Forelimb muscle (tissue), 1 donor: ENCODE data around the gene MUC21. TPM values are rescaled to one million over a fixed set of nuclear protein-coding genes. Genes with fewer than 3 reads are reported as not detected.
"Not testable (repeated sequence)": the region's sequence is repeated elsewhere in the genome, so short reads cannot be mapped to it uniquely, and the experiment has no call there.

ENCODE experiments used
- DNase-seq: peaks from one replicate; pipeline ENCODE4 v3.0.0-alpha.2; 2013; ENCODE audit warnings: low read depth
- polyA plus RNA-seq: library from polyadenylated mRNA; unstranded; fragments of 120-200 nt; gene quantifications from one replicate; pipeline ENCODE4 v1.2.1, GENCODE V29; 2013; ENCODE audit not compliant: insufficient read length

MUC21 gene
- polyA plus RNA-seq, 1 donor, result not detected

DNA sequence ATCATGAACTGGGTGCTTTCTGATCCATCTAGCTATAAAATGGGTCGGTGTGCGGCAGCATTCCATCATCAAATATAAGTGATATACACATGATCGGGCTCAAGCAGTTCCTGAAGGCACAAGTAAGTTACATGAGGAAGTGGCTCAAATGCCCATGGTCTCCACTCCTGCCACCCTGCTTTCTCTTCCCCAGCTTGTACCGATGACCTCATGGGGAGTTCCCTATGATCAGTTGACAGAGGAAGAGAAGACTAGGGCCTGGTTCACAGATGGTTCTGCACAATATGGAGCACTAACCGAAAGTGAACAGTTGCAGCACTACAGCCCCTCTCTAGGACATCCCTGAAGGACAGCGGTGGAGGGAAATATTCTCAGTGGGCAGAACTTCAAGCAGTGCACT lies 14.3 kb upstream of the MUC21 start:
- not testable (repeated sequence) for DNase-seq

GRCh38 chr6:30970946-30971345 lies 12.6 kb upstream of the MUC21 start:
- DNase-seq, result no peak

GRCh38 chr6:30972816-30973215 lies 10.7 kb upstream of the MUC21 start:
- DNase-seq, result no peak

- DNase-seq, result no peak
Measured at GRCh38 chr6:30974490-30975252, 8.8 kb upstream of the MUC21 start.

- no peak for DNase-seq
Measured at GRCh38 chr6:30979141-30979540, 4.4 kb upstream of the MUC21 start.

DNA sequence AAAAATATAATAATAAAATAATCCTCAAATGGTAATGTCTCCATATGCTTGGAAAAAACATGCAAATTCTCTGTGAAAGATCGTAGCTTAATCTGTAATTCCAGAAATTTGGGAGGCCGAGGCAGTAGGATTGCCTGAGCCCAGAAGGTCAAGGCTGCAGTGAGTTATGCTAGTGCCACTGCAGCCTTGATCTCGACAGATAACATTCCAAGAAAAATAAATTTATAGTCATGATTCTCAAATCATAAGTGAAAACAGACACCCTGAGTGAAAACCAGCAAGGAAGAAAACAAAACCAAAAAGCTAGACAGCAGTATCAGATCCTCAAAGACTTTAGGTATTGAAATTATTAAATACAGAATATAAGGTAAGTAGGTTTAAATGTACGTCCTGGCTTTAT lies 3.8 kb upstream of the MUC21 start:
- no peak for DNase-seq

DNA sequence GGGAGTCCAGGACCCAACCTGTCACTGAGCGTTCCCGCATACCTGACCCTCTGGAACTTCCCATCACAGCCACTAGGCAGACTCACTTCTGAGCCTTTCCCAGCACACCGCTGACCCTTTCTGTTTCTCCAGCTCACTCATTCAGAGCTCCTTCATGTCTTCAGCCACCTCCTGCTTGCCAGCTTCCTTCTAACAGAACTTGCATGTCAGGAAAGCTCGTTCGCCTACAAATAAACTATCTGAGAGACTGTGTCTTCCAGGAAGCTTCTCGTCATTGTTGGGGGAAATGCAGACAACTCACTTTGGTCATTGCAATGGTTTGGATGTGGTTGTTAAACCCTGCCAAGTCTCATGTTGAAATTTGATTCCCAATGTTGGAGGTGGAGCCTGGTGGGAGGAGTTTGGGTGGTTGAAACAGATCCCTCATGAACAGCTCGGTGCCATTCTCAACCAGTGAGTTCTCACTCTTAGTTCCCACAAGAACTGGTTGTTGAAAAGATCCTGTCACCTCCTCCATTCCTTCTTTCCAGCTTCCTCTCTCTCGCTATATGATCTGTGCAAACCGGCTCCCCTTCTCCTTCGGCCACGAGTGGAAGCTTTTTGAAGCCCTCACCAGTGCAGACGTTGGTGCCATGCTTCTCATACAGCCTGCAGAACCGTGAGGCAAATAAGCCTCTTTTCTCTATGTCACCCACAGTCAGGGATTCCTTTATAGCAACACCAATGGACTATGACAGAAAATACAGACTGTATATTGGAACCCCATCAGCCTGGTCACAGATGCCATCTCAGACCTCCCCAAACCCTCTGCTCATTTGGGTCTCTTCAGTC lies 1.4 kb upstream of the MUC21 start:
- no peak for DNase-seq

DNA sequence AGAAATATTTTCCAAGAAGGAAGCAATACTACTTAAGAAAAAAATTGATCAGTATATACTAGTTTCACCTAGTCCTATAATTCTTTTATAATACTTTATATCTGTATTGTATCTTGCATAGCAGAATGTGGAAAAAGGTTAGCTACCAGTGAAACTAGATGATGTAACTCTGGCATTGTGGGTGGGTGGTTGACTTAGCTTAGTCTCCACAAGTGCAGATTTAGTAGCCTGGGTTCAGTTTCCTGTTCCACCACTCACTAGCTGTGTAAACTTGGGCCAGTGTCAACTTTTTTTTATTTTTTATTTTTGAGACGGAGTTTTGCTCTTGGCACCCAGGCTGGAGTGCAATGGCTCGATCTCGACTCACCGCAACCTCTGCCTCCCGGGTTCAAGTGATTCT lies 2.0 kb downstream of the MUC21 start:
- no peak for DNase-seq

DNA sequence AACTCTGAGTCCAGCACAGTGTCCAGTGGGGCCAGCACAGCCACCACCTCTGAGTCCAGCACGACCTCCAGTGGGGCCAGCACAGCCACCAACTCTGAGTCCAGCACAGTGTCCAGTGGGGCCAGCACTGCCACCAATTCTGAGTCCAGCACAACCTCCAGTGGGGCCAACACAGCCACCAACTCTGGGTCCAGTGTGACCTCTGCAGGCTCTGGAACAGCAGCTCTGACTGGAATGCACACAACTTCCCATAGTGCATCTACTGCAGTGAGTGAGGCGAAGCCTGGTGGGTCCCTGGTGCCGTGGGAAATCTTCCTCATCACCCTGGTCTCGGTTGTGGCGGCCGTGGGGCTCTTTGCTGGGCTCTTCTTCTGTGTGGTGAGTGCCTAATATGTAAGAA lies 3.8 kb downstream of the MUC21 start:
- no peak for DNase-seq

GRCh38 chr6:30988209-30988825 lies 4.8 kb downstream of the MUC21 start:
- no peak for DNase-seq

DNA sequence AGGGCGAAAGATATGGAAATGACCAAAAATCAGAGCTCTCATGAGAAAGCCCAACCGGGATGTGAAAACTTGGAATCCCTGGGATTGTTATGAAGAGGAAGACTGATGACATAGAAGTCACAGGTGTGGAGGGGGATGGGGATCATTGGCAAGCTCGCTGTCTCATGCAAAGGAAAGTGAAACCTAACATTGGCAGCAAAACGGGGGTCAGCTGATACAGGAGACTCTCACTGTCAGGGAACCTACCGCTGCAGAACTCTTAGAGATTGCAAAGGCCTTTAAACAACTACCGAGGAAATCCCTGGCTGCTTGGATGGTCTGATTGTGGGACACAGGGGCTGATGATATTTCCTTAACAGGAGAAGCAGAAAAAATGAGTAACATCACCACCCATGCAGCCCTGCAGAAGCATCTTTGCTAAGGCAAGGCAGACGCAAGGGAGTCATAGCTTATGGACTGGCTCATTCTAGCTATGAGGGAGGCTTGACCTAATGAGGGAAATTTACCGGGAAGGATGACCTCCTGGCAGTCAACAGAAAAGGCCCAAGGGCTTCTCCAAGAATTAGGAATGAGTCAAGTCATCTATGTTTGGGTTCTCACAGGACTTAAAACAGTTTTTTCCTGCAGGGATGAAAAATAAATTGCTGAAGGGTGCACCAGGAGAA lies 7.0 kb downstream of the MUC21 start:
- DNase-seq, result no peak

GRCh38 chr6:30991891-30992290 lies 8.4 kb downstream of the MUC21 start:
- DNase-seq, result no peak

DNA sequence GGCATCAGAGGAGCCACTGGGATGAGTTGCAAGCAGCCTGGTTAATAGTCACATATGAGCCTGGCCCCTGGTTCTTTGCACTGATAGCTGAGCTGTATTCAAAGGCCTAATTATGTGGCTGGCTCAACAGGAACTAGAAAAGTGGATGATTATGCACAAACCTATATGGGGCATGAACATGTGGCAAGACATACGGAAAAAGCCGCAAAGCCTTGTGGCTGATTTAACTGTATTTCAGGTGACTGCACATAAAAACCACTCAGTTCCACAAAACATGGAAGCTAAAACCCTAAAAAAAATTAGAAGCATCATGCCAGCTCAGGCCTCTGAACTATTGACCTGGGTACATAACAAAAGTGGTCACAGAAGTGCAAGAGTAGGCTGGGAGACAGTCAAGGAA lies 13.8 kb downstream of the MUC21 start:
- no peak for DNase-seq

DNA sequence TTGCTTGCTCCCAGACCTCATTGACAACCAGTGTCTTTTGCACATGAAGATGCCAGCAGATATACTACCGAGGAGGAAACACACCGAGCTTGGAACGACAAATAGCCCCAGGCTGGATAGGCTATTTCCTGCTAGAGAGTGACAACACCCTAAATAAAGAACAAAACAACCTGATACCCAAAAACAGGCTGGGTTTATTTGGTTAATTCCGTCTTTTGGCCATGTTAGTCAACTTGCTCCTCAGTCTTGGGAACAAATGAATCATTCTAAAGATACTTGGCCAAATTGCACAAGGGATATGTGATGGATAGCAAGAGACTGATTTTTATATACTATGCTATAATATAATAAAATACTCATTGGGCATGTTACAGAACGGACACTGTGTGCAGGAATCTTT lies 15.3 kb downstream of the MUC21 start:
- no peak for DNase-seq

DNA sequence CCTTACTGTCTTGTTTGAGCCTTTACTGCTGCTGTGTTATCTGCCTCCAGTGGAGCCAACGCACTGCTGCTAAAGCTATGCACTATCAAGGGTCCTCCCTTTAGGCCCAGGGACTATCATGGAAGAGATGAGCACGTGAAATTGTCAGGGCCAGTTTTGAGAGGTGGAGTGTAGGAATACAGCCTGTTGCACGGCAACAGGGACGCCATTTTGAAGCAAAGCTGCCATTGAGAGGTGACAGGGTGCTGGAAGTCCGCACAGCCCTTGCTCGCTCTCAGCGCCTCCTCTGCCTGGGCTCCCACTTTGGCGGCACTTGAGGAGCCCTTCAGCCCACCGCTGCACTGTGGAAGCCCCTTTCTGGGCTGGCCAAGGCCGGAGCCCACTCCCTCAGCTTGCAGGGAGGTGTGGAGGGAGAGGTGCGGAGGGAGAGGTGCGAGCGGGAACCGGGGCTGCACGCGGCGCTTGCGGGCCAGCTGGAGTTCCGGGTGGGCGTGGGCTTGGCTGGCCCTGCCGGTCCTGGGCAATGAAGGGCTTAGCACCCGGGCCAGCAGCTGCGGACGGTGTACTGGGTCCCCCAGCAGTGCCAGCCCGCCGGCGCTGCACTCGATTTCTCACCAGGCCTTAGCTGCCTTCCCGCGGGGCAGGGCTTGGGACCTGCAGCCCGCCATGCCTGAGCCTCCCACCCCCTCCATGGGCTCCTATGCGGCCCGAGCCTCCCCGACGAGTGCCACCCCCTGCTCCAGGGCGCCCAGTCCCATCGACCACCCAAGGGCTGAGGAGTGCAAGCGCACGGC lies 16.7 kb downstream of the MUC21 start:
- DNase-seq, result not testable (repeated sequence)

- no peak for DNase-seq
Measured at GRCh38 chr6:31001281-31001888, 17.9 kb downstream of the MUC21 start.

DNA sequence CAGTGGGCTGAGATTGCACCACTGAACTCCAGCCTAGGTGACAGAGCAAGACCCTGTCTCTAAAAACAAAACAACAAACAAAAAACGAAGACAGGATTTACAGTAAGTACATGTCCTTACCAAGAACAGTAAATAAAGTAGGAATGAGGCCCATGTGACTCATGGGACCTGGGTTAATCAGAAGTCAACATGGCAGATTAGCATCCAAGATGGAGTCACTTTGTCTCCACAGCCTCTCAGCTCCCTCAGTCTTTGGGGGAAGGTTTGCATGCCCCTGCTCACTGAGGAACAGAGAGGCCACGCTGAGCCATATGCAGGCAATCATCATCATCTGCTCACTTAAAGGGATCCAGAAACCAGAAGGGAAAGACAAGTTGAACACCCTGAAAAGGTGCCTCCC lies 19.0 kb downstream of the MUC21 start:
- DNase-seq, result no peak

DNA sequence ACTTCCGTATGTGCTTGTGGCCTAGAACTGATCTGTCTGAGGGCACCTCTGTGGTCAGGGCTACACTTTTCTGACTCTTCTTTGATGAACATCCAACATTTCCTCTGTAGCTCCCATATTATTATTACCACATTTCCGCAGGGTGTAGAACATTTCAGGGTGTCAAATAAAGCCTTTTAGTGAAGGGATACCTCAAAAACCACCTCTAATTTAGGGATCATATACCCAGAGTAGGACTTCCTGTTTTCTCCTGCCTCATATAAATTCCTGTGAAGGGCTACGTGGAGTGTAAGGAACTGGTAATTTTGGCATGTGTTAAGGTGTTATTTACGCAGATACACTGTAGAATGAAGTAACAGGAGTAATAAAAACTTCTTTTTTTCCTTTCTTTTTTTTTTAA lies 21.3 kb downstream of the MUC21 start:
- no peak for DNase-seq

DNA sequence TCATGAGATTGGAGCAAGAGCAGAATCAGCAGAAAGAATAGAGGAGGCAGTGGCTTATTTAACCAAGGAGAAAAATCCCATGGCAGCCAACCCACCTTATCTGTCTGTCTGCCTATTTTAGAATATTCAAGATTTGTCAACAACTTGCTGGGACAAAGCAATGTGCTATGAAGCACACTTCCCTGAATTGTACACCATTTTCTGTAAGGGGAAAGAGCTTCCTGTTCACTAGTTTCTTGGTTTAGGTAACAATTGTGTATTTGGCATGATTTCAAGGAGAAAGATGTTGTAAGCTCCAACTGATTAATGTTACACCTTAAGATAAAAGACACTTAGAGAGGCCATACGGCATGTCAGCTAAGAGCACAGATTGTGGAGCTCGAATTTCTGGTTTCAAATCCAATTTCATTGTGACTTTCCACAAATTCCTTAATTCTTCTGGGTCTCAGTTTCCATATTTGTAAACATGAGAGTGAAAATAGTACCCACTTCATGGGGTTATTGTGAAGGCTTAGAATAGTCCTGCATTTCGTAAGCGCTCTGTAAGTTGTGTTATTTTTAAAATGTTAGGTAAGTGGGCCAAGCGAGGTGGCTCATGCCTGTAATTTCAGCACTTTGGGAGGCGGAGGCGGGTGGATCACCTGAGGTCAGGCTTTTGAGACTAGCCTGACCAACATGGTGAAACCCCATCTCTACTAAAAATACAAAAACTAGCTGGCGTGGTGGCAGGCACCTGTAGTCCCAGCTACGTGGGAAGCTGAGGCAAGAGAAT lies 21.9 kb downstream of the MUC21 start:
- no peak for DNase-seq

- no peak for DNase-seq
Measured at GRCh38 chr6:31007694-31008093, 24.2 kb downstream of the MUC21 start.
